ENCODE measurements around the gene EFNA3.
A peak's percentile ranks its signal among the peaks of the same experiment; 100 is the strongest.

Gene EFNA3, protein sequence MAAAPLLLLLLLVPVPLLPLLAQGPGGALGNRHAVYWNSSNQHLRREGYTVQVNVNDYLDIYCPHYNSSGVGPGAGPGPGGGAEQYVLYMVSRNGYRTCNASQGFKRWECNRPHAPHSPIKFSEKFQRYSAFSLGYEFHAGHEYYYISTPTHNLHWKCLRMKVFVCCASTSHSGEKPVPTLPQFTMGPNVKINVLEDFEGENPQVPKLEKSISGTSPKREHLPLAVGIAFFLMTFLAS

DNA sequence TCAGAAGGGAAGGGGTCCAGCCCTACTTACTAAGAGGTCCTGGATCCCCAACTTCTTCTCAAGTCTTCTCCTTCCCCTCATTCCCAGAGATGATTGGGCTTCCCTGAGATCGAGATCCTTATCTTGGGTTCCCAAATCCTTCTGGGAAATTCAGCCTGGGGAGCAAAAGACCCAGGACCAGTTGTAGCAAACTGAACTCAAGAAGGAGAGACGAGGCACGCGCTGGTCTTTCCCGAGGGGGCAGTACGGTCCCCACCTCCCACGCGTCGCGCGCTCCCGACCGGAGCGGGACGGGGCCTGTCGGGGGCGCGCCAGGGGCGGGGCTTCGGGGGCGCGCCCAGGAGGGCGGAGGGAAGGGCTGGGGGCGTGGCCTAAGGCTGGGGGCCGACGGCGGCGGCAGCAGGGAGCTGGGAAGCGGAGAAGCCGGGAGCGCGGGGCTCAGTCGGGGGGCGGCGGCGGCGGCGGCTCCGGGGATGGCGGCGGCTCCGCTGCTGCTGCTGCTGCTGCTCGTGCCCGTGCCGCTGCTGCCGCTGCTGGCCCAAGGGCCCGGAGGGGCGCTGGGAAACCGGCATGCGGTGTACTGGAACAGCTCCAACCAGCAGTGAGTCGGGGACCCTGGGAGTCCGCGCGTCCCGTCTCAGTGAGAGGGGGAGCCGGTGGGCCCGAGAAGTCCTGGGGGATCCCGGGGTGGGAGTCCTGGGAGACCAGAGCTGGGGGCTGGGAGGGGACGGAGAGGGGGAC lies at the start of gene EFNA3:
TSS of gene EFNA3 (plus strand) at position 369 of the 741 bp plus-strand sequence. CDS start at position 474, 105 bp downstream.
- DNase-seq = no peak

DNA sequence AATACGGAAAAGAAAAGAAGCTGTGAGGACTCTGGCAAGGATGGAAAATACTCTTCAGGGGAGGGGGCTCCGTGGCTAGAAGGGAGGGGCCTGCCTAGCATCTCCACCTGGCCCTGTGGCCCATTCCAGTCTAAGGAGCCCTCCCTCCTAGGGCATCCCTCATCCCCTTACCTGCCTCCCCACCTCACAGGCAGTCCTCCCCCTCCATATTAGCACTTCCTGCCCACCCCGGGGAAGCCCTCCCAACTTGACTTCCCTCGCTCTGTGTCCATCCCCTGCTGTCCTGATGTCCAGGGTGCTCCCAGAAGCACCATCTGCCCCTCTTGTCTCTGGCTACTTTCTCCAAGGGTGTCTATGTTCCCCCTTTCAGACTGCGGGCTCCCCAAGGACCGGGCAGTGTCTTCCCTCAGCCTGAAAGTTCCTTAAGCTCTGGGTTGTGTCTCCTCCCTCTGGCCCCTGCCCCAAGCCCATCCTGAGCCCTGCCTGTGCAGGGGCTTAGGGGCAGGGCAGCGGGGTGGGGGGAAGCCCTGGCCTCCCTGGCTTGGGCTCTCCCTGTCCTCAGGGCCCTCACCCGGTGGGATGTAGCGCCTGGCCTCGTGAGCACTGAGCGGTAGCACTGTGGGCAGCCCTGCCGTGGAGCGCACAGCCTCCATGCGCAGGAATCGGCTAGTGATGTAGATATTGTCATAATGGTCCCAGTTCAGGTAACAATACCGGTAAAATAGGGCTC lies 49.0 kb upstream of the EFNA3 start:
- DNase-seq = no peak

DNA sequence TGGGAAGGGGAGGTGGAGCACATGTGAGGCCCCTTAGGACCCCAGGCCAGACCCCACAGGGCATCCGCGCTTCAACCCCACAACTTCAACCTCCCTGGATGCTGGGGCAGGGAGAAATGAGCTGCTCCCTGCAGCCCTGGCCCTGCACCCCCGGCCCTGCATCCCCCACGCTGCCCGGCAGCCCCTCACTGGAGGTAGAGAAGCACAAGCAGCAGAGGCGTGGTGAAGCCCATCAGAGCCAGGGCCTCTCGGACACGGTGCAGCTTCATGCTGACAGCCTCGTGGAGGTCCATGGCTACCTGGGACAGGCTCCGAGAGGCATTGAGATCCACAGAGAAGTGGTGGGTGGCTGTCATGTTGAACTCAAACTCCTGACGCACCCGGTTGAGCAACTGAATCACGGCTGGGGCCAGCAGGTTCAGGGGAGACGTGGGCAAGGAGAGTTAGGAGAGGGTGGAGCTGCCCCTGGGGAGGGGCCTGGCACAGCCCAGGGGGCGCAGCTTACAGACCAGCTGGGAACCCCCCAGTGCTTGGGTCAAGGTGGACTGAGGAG lies 48.3 kb upstream of the EFNA3 start:
- DNase-seq = no peak

DNA sequence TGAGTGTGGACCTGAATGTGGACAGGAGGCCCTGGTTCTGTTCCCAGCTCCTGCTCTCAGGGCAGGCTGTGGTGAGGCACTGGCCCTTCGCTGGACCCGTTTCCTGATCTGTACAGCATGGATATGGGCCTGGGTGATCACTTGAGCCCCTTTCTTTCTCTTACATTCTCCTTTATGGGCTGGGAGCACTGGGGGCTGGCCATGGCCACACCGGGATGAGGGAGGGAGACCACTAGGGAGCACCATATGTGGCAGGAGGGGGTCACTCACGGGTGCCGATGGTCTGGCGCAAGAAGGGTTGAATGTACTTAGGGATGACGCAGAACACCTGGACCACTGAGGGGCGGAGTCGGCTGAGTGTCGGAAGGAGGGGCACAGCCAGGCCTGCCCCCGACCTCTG lies 47.7 kb upstream of the EFNA3 start:
- DNase-seq = no peak

DNA sequence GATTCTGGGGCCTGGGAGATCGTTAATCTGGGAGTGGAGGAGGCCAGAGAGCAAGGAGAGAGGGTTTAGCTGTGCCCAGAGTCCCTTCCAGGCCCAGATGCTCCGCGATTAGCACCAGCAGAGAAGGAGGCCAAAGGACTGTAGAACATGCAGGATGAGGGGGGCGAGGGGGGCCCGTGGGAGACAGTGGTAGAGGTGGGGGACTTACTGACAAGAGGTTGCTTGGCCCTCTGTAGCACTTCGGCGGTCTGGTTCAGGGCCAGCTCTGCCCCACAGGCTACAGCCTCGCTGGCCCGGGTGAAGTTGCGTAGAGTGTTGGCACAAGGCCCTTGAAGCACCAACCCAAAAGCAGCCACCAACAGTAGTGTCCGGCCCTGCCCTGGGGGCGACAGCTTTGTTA lies 45.8 kb upstream of the EFNA3 start:
- DNase-seq = no peak

DNA sequence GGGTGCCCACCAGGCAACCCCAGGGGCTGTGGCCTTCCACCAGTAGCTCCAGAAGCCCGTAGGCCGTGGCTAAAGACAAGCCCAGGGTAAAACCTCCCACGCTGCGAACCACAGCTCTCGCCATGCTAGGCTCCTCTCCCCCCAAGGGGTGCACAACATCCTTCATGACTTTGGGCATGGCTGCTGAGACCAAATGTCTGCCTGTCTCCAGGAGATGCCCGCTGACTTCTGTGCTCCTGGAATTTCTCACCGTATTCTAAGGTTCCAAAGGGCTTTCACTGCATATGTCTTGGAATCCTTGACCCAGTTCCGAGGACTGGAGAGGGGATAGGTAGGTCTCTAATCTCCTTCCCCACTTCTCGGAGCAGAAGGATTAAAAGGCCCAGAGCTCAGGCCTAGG lies 45.1 kb upstream of the EFNA3 start, which contains the start of the genes DCST1 and DCST2:
TSS of gene DCST1 (plus strand) at position 301 of the 400 bp plus-strand sequence. CDS start 213 bp downstream, outside the sequence.
TSS of gene DCST2 (minus strand) at position 258 of the 400 bp plus-strand sequence. CDS start at position 178, 80 bp downstream.
- no peak for DNase-seq

DNA sequence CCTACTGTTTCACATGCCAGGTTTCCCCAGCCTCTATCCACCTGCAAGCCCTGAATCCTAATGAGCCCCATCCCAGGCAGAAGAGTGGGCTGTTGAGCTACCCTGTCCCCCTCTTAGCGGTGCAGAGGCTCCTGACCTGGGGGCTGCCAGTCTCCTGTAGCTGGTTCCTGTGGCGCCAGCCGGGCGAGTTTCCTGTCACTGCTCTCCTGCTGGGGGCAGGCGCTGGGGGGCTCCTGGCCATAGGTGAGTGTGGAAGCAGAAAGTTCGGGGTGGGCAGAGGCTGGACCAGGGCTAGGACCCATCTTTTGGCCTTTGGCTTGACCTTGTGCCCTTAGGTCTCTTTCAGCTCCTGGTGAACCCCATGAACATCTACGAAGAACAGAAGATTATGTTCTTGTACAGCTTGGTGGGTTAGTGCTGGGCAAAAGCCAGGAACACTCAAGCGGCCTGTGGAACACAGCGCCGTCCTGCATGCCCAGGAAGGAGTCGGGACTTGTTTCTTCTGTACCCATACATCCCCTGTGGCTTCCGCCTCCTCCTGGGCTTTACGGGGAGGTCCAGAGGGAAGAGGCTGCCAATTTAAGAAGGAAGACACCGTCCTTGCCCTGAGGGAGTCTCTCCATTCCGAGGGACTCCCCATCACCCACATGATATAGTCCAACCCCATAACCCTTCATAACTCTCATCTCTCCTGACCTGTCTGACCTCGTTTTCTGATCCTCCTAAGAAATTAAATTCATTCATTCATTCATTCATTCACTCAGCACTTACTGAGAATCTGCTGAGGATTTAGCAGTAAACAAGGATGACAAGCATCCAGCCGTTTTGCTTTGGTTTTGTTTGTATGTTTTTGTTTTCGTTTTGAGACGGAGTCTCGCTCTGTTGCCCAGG lies 44.1 kb upstream of the EFNA3 start:
- no peak for DNase-seq

DNA sequence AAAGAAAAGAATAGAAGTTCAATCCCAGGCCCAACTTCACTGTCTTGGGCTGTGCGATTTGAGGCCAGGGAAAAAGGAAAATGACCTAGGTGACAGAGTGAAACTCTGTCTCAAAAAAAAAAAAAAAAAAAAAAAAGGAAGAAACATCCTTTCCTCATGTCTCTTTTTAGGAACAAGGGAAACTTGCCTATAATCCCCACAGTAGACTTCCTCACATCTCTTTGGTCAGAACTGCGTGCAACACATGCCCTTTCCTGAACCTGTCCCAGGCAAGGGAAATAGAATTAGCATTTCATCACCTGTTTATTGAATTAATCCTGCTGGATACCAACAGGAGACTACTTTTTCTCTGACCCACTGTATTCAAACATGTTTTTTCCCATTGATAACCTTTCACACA lies 42.7 kb upstream of the EFNA3 start:
- DNase-seq = no peak

DNA sequence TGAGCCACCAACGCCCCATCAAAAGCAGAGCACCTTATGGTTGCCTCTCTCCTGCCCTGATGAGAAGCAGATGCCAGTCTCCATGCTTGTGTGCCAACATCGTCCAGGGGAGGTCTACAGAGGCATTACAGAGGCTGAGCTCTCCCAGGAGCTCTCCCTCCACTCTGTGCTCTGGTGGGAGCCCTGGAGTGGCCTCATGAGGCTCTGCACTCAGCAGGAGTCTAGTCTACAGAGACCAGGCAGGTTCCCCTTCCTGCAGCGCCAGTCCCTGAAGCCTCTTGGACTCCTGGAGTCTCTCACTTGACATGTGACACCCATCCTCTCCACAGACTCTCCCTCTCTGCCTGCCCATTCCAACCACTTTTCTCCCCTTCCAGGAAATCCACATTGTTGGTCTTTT lies 41.6 kb upstream of the EFNA3 start:
- DNase-seq = no peak

DNA sequence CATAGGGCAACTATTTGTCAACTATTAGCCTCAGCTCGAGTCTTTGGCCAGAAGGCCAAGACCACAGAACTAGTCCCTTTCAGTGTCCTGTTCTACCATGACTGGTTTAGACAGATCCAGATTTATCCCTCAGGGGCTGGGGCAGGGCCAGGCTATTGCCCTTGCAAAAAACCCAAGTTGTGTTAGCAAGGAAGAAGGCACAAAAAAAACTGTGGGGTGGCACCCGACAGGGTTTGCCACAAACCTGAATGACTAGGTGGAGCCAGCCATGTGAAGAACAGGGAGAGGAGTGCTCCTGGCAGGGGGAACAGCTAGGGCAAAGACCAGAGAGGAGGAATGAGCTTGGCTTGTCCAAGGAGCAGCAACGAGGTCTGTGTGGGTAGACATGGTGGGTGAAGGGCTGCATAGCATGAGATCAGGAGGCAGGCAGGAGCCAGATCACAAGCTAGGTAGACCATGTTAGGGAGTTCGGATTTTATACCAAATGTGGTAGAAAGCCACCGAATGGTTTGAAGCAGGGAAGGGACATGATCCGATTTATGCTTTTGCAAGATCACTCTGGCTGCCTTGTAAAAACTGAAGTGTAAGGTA lies 40.7 kb upstream of the EFNA3 start:
- DNase-seq = no peak

DNA sequence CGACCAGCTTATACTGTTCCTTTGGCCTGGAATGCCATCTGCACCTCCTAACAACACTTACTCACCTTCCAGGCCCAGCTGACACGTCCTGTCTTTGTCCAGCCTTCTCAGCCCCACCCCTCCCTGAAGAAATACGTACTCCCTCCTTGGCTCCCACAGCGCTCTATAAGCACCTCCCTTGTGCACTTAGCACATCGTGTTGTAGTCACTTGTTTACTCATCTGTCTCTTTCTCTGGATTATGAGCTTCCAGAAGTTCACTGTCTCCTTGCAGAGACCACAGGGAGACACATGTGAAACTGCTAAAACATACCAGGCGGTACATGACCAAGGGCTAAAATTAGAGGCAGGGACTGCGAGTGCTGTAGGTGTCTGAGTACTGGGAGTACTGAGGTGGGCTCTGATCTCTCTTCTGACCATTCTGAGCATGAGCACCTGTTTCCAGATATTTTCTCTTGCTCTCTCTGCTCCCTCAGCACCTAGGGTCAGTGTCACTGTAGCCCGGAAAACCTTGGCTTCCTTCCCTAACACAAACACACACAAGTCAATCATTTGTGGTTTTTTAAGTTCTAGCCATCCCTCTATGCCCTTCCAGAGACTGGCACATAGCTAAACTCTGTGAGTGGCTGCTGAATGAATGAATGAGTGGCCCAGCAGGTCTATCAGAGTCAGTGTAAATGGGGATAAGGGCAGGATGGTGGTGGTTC lies 39.9 kb upstream of the EFNA3 start:
- DNase-seq = no peak

DNA sequence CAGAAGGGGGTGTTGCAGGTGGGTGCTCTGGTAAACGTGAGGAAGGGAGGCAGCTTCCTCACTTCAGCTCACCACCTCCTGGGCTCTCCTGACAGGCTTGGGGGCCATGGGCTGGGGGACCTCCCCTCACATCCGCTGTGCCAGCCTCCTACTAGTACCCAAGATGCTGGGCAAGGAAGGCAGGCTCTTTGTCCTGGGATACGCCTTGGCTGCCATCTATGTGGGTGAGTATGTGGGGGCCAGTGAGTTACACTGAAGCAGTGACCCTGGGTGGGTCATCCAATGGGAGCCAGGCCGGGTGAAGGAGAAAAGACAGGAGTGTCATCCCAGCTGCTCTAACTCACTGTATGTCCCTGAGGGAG lies 39.3 kb upstream of the EFNA3 start:
- no peak for DNase-seq

DNA sequence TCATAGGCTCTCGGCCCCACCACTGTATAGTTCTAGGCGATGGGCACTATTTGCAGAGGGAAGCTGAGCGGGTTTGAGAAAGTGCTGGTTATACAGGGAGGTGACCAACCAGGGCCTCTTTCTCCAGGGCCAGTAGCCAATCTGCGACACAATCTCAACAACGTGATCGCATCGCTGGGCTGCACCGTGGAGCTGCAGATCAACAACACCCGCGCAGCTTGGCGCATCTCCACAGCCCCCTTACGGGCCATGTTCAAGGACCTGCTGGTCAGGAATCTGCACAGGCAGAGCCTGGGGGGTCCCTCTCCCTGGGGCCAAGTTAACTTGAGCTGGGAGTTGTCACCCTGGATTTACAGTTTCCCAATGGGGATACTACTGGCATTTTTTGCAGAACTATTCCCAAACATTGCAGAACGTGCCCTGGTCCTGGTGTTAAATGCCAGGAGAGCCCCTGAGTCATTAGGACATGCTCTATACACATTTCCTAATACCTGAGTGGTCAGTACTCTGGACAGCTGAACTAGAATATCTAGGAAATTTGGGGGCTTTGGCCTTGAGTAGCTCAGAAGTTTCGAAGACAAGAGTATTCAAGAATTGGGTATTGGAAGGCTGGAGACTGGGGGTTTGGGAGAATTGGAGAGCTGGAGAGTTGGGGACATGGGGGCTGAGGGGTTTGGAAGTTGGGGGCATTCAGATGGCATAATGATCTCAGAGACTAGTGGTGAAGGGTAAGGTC lies 38.1 kb upstream of the EFNA3 start:
- no peak for DNase-seq

DNA sequence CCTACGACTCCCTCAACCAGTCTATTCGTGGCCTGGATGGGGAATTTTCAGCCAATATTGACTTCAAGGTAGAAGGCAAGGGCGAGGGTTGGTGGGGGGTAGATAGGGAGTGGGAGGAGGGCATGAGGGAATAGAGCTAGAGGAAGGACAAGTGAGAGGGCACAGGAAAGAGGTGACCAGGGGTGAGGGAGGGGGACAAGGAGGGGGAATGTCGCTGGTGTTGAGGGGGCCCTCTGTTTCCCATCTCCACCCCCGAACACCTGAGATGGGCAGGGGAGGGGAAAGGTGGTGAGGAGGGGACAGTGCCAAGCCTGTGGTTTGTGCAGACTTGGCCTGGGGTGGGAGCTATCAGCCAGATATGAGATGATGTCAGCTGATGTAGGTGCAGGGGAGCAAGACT lies 35.8 kb upstream of the EFNA3 start:
- DNase-seq = no peak

DNA sequence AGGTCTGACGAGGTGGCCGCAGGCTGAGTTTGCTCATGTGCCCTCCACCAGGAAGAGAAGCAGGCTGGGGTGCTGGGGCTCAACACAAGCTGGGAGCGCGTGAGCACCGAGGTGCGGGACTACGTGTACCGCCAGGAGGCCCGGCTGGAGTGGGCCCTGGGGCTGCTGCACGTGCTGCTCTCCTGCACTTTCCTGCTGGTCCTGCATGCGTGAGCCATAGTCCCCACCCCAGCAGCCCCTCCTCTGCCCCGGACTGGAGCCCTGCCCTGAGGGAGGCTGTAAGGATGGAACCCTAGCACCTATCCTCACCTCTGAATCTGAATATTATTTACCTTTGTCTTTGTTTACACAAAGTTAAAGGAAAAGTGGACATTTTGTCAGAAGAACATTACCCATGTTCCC lies 35.3 kb upstream of the EFNA3 start:
- no peak for DNase-seq

DNA sequence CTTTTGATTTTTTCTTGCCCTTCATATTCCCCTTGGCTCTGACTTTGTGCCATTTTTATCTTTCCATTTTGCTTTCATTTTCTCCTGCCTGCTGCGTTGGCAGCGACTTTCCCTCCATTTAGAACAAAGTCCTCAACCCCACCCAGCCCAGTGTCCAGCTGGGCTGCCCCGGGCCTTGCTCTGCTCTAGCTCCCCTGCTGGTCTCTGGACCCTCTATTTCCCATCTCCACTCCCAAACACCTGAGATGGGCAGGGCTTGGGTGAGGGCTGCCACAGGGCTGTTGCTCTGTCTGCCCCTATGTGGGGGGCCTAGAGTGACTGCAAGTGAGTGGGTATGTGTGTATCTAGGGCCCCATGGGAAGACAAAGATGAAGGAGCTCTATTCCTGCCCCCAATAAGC lies 34.8 kb upstream of the EFNA3 start:
- DNase-seq = no peak

DNA sequence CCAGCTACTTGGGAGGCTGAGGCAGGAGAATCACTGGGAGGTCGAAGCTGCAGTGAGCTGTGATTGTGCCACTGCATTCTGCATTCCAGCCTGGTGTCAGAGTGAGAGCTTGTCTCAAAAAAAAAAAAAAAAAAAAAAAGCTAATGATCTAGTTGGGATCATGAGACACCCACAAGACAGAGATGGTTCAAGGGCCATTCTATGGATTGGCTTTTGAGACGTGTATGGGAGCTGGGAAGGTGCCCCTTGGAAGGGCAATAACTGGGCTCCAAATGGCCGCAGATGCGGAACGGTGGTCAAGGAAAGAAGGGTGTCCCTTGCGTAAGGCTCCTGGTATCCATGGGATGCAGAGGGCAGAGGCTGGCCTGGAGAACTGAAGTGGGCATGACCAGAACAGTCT lies 34.3 kb upstream of the EFNA3 start:
- DNase-seq = no peak

DNA sequence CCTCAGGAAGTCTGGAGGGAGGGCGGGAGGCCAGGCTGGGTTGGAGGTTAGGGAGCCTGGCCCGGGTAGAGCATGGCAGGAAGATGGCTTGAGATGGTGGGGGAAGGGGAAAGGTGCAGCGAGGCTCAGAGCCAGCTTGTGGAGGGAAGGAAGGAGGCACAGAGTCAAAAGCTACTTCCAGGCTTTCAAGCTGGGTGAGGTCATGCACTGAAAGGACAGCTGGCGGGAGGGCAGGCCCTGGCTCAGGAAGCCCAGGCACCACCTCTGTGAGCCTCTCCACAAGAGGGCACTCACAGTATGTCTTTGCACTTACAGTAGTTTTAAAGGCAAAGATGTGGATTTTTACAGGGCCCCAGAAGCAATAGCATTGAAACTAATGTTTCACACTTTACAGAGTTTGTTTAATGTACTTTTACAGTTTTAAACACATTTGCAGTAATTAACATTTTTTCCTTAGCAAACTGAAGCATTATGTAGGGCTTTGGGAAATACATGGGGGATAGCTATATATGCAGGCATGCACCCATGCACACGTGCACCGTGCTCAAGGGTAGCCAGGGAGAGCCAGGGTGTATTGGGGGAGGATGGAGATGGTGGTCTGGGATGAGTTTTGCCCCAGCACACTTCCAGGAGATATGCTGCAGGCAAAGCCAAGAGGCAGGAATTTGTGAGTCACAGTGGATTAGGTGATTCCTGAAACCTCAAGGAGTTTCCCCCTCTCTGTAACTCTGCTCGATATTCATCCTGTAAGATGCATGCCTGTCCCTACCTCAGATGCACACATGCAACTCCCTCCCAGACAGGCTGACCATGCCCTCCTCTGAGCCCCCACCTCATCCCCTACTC lies 33.6 kb upstream of the EFNA3 start:
- peak; percentile 69 for DNase-seq

DNA sequence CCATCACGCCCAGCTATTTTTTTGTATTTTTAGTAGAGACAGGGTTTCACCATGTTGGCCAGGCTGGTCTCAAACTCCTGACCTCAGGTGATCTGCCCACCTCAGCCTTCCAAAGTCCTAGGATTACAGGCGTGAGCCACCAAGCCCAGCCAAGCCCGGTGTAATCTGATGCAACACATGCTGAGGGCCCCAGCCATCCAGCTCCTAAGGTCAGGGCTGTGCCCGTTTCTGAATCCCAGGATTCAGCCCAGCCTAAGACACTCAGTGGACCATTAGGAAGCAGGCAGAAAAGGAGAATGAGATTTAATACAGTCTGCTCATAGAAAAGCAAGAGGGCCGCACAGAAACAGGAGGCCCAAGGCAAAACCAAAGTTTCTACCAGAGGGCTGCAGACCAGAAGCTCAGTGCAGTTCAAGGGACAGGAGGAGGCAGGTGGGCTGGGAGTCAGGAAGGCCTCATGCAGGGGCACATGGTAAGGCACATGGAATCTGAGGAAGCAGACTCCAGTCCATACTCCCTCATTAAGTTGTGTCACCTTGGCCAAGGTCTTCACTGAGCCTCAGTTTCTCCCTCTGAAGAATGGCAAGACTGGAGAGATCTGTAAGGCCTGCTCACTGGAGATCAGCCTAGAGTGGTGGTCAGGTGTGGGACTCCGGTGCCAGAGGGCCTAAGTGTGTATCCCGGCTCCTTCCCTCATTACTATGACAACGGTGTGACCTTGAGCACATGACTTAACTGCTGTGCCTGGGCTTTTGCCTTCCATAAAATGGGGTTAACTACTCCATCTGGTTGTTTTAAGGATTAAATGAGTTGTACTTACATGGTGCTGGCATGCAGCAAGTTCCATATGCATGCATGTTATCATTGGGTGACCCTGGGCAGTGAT lies 29.9 kb upstream of the EFNA3 start:
- no peak for DNase-seq
